GM12878 (cell line): Measurements from ENCODE around the gene PTGR1.

Experiments
- CTCF ChIP-seq, 3 experiments: IDR thresholded peaks in 2 of 3; conservative IDR thresholded peaks in 1 of 3; 2 replicates each; pipeline ENCODE4 v1.5.1; 2011; ENCODE audit warnings: low read depth in 3 of 3, low read length in 3 of 3, mild to moderate bottlenecking in 3 of 3, control low read depth in 2 of 3, moderate library complexity in 2 of 3, inconsistent platforms in 1 of 3, mixed read lengths in 1 of 3; ENCODE audit not compliant: control insufficient read depth in 2 of 3, insufficient read depth in 1 of 3; ENCODE audit errors: extremely low read depth in 1 of 3
- GABPA ChIP-seq: IDR thresholded peaks from 2 replicates; pipeline ENCODE4 v1.6.1; 2014; ENCODE audit warnings: antibody characterized with exemption, low read depth, mild to moderate bottlenecking, inconsistent platforms
- NBN ChIP-seq: fragments of 450-650 bp; IDR thresholded peaks from 2 replicates; pipeline ENCODE4 v1.6.1; 2016
- POLR2AphosphoS5 ChIP-seq: IDR thresholded peaks from 2 replicates; pipeline ENCODE4 v1.6.1; 2011; ENCODE audit warnings: mild to moderate bottlenecking, low read length, inconsistent platforms
- SP1 ChIP-seq: IDR thresholded peaks from one replicate; pipeline ENCODE4 v1.6.1; 2011; ENCODE audit warnings: low read depth, low read length
- TCF12 ChIP-seq: IDR thresholded peaks from 2 replicates; pipeline ENCODE4 v1.6.1; 2011; ENCODE audit warnings: low read depth, mild to moderate bottlenecking, low read length
- ZNF274 ChIP-seq: IDR thresholded peaks from one replicate; pipeline ENCODE4 v1.8.0; 2011; ENCODE audit not compliant: insufficient read length, insufficient read depth

- TF ChIP-seq SP1 (no peak), CTCF (IDR thresholded peaks at IDR 0.05 in 2 of 3, conservative IDR thresholded peaks at IDR 0.05 in 1 of 3; ENCODE audit: control insufficient read depth in 2 of 3, extremely low read depth in 1 of 3, insufficient read depth in 1 of 3, low read depth in 3 of 3, low read length in 3 of 3) (no peak), NBN (no peak), TCF12 (no peak), GABPA (no peak), POLR2AphosphoS5 (no peak), ZNF274 (no peak)
These were observed 10.7 kb upstream of the PTGR1 start for GRCh38 chr9:111610149-111610548.
